T follicular helper cell (primary cell): Measurements from ENCODE around the gene SERP1.
A peak's percentile ranks its signal among the peaks of the same experiment; 100 is the strongest.

ENCODE experiments used
- DNase-seq: peaks from one replicate; pipeline ENCODE4 v3.0.0-alpha.2; 2020; ENCODE audit warnings: low read depth
- total RNA-seq, 2 experiments: gene quantifications; one replicate each; lab custom pipeline; 2026; lab: John Stamatoyannopoulos, UW

SERP1 gene
- 178 to 271 reads per million in 2 experiments for total RNA-seq

DNA sequence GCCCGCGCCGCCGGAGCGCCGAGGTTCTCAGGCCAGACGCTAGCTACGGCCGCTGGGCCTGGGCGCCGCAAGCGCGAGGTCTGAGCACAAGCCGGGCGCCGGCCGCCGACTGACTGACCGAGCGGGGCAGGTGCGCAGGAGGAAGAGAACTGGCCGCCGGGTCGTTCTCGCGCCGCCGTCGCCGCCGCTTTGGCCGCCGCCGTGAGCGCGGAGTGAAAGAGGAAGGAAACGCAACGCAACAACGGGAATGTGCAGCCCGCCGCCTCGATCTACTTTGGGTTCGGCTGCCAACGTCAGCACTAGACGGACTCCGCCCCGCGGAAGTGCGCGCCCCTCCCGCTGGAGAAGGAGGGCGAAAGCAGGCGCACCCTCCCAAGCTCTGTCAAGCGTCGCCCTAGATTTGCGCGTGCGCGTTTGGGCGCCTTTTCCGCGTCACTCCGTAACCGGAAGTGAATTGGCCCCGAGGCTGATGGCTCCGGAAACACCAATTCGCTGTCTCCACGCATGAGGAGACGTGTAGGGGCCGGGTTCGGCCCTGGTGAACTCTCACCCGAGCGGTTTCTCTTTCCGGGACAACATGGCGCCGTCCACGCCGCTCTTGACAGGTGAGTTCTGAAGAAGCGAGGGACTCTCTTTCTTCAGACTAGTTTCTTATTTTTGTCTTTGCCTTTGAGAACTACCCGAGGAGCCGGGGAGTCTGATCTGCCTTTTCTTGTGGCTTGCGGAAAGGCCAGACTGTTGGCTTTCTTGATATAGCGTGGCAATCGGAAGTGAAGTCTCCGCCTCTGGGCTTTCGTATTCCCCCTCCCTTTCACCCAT is at the start of gene SERP1, which contains the start of gene EIF2A:
Gene SERP1, minus strand, starts transcription at position 271 of the 819 bp plus-strand sequence. CDS start 361 bp downstream, outside the sequence.
Gene EIF2A, plus strand, starts transcription at position 562 of the 819 bp plus-strand sequence. Its CDS starts 16 bp downstream, at position 578.
- peak; percentile 99 for DNase-seq

DNA sequence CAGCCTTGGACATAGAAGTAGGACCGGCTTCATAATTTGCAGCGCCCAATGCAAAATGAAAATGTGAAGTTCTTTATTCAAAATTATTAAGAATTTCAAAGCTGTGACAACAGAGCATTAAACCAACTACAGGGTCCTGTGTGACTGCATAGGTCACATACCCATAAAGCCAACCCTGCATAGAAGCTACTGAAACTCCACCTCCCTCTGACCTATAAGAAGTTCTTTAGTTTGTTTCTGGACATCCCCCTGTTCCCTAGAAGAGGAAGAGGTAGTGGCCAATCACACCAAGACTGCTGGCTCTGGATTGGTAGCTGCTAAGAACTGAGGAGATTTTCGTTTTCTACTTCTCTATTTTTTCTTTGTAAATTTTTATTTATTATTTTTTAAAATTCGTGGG is 47.9 kb upstream of the SERP1 start:
- no peak for DNase-seq

DNA sequence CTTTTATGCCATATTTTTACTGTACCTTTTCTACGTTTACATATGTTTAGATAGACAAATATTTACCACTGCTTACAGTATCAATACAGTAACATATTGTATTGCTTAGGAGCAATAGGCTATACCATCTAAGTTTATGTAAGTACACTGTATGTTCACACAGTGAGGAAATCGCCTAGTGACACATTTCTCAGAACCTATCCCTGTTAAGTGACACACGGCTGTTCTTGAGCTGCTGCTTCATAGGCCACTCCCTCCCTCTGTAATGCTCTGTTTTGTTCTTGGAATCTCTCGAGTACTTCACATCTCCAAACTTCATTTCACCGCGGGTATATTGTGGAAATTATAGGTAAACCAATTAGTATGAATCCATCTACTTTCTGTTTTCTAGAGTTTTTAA is 43.5 kb upstream of the SERP1 start:
- no peak for DNase-seq

DNA sequence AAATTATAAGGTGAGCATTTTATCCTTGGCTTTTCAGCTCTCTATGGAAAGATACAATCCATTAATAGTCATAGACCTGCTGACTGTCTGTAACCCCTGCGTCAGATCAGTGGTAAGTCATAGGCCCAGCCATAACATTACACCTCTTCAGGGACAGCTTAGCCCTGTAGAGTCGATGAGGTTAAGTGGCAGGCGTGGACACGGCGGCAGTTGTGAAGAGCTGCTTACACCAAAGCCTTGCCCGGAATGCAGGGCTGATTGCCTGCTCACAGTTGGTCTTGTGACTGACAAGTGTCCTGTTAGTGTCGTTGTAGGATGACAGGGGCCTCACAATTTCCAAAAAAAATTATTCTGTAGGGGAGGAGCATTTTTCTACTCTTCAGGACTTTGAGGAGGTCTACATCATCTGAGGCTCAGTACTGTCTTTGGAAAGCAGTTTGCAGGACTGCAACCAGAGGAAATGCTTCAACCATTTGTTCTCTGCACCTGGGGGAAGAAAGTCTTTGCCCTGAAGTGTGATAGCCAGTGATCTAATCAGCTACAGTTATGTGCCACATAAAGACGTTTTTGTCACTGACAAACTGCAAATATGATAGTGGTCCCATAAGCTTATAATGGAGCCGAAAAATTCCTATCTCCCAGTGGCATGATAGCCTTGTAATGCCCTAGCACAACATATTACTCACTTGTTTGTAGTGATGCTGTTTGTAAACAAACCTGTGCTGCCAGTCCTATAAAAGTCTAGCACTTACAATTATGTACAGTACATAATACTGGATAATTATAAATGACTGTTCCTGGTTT is 41.9 kb upstream of the SERP1 start:
- no peak for DNase-seq

DNA sequence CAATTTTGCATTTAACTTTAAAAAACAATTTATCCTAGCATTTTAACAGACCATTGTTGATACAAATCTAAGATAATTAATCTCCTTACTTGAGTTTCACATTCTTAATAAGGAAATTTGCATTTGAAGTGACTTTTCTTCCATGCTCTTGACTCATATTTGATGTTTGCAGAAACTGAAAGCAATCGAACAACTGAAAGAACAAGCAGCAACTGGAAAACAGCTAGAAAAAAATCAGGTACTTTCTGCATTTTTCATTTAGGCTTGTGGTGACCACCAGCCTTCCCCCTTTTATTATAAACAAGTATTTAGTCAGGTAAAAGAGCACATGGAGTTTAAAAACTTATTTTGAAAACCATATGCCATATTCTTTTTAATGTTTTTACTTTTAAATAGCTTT is 36.7 kb upstream of the SERP1 start:
- no peak for DNase-seq

DNA sequence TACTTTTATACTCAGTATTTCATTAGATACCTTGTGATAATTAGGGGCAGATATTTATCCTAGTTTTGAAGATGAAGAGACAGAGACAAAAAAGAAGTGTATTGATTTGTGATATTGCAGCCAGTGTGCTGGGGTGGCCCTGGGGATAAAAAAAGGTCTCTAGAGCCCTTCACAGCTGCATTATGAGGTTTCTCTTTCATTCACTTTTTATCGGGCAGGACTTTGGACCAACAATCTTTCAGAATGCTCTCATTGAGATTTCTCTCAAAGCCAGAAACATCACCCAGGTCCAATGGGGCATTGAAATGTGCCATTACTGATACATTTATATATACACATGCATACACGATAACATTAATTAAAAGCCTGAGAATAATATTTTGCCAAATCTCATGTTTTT is 36.3 kb upstream of the SERP1 start:
- DNase-seq = no peak

DNA sequence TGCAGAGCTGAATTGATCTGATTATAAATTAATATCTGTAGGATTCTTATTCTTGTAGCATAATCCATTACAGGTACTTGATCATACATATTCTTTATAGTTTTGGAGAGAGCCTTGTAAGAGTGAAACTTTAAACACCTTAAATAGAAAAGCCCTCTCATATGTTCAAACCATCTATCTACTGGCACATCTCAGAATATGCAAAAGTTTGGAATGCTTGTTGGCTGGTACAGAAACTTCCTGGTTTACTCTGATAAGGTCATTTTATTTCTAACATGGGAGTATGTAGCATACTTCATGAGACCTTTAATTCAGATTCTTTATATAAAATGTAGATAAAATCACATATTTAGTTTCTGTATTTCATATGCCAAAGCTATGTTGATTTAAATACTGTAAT is 34.9 kb upstream of the SERP1 start:
- no peak for DNase-seq

DNA sequence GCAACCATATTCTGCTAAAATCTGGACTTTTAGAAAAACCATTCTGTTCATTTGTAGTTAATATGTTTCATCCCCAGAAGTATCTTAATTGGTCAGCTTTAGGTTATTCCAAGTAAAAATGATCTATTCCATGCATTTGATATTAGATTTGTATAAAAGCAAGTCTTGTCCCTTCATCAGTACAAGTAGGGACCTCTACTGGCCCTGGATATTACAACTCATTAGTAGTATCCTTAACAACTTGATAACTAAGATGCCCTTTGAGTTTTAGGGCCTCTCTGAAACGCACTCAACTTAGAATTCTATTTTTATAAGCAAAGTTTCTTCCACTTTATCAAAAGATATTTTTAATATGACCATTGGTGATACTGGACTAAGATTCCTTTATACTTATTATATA is 31.6 kb upstream of the SERP1 start:
- no peak for DNase-seq

DNA sequence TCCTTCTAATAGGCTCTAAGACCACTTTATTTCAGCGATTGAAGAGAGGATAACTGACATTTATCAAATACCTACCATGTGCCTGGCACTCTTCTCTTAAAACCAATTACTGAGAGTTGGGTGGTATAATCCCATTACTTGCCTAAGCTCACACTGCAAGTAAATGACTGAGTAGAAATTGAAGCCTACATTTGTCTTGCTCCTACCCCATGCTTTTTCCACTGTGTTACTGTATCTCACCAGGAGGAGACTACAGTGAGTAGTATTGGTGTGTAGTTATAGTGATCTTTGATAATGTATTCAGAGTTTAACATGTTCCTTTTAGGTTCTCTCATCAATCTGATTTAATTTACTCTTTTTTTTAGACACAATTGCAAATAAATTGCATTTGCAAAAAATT is 21.0 kb upstream of the SERP1 start:
- no peak for DNase-seq

DNA sequence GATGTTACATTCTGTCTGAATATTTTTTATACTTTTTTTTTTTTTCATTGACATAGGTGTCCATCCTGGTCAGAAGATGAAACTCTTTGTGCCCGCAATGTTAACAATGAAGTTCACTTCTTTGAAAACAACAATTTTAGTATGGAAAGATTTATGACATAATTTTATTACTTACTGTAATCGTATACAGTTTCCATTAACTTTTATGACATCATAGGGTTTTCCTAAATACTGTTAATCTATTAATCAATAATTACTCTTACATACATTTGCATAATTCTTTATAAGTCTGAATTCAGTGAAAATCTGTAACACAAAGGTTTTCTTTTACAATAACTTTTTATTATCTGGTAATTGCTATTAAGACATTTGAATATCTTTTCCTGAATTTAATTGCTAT is 17.9 kb upstream of the SERP1 start:
- DNase-seq = no peak

DNA sequence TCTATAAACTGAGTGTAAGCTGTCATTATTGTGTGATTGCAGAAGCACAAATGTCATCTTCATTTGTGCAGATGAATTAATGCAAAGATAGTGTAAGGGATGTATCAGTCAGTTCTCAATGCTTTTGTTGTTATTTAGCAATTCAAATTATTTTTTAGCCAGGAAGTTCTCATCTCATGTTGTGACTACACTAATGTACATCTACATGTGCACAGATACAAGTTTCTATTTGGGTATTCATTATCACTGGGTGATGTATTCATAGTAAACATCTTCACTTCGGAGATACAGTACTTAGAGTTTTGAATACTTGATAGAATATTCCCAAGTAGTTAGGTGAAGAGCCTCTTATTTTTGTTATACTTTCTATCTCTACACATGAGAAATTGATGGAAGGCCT is 11.4 kb upstream of the SERP1 start:
- DNase-seq = no peak

DNA sequence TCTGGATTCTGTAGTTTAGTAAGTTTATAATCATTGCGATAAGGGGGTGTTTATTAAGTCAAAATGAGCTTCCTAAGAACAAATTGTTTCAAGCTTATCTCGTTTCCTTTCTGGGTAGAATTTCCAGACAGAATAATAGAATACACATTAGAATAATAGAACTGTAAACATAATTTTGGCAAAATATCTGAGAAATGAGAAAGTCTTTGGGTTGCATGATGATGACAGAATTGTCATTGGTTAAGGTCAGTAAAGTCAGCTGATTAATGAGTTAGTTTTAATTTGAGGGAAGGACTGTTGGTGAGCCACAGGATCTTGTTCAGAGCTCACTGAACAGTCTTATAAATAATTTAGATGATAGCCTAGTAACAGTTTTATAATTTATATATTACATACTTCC is 10.5 kb upstream of the SERP1 start:
- no peak for DNase-seq

DNA sequence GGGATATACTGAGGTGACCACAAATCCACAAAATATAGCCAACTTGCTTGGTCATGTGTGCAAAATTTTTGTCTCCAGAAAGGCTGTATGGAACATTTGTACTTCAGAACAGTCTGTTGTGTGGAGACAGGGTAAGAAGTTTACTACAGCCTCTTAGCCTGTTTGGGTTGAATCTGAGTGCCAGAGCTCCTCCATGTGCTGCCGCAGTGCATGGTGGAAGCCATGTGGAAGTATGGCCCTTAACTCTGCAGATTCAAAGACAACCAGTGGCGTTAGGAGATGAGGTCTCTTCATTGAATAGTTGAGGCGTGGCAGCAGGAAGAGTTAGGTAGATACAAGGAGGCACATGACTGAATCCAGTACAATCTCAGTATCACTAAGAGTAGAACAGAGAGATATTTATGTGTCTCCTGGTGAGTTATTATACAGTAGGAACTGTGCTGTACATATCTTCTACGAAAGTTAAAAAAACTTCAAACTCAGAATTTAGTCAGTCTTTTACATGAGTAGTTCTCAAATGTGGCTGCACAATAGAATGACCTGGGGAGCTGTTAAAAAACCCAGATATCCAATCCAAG is 9.7 kb upstream of the SERP1 start:
- DNase-seq = no peak

DNA sequence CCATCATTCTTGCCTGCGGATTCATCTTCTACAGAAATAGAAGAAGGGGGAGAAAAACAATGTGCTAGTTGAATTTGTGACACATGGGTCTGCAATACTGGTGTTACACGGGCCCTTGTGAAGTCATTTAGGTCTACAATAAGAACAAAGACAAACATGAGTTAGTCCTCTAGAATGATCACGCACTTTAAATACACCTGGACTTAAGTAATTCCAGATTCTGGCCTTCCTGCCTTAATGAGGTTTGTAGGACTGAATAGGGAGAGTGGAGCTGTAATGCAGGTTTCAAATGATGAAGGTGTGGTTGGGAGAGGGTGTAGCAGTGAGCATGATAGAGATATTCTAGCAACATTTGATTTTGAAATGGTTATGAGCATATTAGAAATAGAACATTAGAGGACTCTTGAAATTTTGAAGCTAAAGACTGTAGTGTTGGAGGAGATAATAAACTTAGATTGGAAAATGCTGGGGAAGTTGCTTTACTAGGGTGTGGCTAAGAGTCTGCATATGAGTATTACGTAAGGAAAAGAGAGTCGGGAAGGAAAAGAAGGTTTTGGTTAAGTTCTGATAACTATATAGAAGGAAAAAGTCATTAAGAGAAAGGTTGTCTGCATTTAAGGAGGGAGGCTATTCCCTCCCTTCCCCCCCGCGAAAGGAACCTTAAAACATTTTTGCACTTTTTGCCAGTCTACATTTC is 897 bp upstream of the SERP1 start:
- no peak for DNase-seq

DNA sequence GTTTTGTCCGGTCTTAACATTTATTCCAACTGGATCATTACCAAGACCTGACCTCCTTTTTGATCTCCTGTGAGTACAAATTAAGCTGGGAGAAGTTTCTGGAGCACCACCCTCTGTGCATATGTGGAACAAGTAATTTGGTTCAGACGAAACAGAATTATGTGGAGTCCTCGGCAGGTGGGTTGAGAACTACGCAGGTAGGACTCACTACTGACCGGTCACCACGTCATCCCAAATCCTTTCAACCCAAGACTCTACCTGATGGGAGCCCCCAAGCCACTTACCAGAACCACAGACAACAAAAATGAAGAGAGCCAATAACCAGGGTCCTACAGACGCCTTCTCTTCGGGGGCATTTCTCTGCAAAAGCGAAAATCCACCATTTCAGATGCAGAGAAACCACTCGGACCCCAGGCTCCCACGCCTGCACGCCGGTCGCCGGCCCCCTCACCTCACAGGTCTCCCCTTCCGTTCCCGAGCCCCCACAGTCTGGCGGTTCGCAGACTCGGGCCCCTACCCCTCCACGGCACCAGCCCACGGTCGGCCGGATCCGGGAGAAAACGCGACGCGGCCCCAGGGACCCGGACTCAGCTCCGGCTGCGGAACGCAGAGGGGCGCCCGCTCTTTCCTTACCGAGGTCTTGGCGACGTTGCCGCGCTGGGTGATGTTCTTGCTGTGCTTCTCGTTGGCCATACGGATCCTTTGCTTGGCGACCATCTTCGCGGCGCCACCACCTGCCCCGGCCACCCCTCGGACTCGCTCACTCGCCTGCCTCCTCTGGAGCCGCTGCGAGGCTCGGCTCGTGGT is 674 bp downstream of the SERP1 start:
- peak; percentile 14 for DNase-seq

DNA sequence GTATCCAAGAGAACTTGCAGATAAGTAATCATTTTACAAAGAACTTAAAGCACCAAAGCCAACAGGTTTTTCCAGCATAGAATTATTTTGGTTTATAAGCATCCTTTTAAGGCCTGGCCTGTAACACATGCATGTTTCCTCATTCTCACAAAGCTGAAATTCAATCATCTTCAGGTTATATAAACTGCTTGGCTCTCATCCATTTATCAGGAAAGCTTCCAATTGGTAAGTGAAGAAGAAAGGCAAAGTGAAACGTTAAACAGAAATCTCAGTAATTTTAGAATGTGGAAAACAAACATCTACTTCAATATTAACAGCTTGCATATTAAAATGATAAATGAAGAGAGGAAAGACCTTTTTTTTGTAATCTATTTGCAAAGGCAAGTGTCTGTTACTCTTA is 1.6 kb downstream of the SERP1 start:
- DNase-seq = no peak

DNA sequence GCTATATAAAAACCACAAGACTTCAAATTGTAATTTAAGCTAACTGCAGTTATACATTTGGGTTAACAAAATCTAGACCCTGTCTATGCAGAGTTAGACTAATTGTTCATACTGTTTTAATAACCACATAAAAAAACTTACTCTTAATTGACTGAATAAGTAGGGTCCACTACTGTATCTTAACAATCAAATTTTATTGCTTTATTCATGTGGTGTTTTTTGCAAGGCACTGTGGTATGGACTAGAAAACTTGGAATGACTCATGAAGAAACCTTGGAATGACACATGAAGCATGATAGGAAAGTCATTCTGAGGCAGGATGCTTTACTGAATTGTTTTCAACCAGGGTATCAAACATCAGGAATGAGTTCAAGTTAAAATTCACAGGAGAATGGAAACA is 2.3 kb downstream of the SERP1 start:
- no peak for DNase-seq

DNA sequence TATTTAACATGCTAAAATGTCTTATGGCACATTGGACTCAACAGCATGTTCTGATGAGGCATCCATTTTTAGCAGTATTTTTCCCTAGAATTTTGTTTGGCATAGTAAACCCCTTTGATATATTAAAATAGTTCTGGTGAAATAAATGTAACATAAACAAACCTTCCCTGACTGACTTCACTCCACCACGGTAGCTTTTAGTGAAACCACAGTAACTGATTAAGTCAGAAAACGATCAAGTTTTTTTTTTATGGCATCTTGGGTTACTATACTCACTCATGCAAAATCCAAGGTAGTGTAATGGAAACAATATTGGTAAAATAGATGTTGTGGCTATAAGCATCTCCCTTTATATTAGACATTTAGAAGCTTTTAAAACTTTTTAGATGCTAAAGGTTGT is 2.8 kb downstream of the SERP1 start:
- no peak for DNase-seq

DNA sequence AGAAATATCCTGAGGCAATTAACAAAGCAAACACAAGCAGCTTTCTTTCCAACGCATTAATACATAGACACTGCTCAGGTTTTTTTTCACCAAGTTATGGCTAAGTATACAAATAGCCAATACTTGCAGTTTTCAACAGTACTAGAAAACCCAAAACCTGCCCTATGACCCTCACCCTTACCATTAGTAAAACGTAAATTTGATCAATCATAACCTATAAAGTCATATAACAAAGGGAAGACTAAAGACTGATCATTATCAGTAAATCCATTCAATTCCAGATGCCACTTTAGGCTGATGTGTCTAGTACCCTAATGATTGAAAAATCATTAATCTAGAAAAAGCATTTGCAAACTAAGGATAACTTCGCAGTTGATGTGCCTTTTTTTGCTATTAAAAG is 3.2 kb downstream of the SERP1 start:
- no peak for DNase-seq

DNA sequence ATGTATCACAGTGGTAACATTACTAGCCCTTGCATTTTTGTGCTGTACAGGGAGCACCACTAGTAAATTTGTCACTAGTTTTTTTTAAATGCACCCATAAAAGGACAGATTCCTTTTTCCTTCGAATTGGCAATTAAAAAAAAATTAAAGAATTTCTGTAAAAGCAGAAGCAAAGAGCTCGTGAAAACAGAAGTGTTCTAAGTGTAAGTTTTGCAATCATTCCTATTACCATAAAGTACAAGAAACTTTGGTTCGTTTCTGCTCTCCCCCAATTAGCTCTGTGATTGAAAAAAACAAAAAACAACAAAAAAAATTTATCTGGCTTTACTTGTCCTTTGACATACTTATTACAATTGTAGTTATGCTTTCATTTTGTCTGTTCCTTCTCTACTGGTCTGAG is 5.3 kb downstream of the SERP1 start:
- DNase-seq = no peak

DNA sequence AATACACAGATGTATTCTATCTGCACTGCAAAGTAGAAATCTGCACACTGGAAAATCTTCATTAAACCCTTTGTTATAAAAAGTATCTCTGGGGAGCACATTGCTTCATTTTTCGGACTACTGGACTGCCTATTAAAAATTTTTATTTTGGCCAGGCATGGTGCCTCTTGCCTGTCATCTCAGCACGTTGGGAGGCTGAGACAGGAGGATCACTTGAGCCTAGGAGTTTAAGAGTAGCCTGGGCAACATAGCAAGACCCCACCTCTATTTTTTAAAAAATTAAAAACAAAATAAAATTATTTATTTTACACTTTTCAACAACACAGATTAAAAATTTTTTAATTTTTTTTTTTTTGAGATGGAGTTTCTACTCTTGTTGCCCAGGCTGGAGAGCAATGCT is 6.0 kb downstream of the SERP1 start:
- DNase-seq = no peak
